A549 (cell line): Measurements from ENCODE around the gene ZNF354C. TPM values are rescaled to one million over a fixed set of nuclear protein-coding genes. Genes with fewer than 3 reads are reported as not detected.
A peak's percentile ranks its signal among the peaks of the same experiment; 100 is the strongest.

Source experiments
- ATAC-seq, 2 experiments: fragments of 200-7000 bp in 1 of 2; fragments of >200 bp in 1 of 2; cut with Nextera tagmentation in 1 of 2; cut with Tn5 transposase in 1 of 2; 3 replicates each; pipeline versions ENCODE4 v1.8.0 to v1.9.1; 2018 to 2020; ENCODE audit warnings: mild to moderate bottlenecking in 1 of 2, moderate library complexity in 1 of 2
- CTCF ChIA-PET: fragments of 300-600 bp; sonication (Branson Sonifier 250); formaldehyde crosslinking; extraction: SDS; loops from one replicate; lab custom pipeline; 2021; ENCODE audit warnings: antibody characterized with exemption, inconsistent platforms; lab: Yijun Ruan, JAX
- POLR2A ChIA-PET: fragments of 350-600 bp; formaldehyde crosslinking; extraction: SDS; loops from one replicate; lab custom pipeline; 2021; ENCODE audit warnings: antibody characterized with exemption, inconsistent platforms; lab: Yijun Ruan, JAX
- DNase-seq, 2 experiments: peaks; one replicate each; pipeline versions ENCODE4 v3.0.0 to v3.0.0-alpha.2; 2011 to 2016; ENCODE audit warnings: low read depth in 1 of 2, low spot score in 1 of 2
- FAIRE-seq: peaks from 2 replicates; lab custom pipeline; 2011; peaks lifted over from hg19 to GRCh38; lab: Jason Lieb, UNC
- H3K27ac ChIP-seq, 2 experiments: fragments of >200 bp; sonication (Bioruptor Twin); formaldehyde crosslinking; 3 replicates each; pipeline ENCODE4 v1.5.1; 2016 to 2017
- H3K4me1 ChIP-seq: fragments of >200 bp; sonication (Bioruptor Twin); formaldehyde crosslinking; 3 replicates; pipeline ENCODE4 v1.6.1; 2016
- H3K4me2 ChIP-seq: fragments of >200 bp; sonication (Bioruptor Twin); formaldehyde crosslinking; 3 replicates; pipeline ENCODE4 v1.6.1; 2016
- H3K4me3 ChIP-seq: fragments of >200 bp; sonication (Bioruptor Twin); formaldehyde crosslinking; 3 replicates; pipeline ENCODE4 v1.5.1; 2016
- H3K9me3 ChIP-seq: fragments of >200 bp; sonication (Bioruptor Twin); formaldehyde crosslinking; 3 replicates; pipeline ENCODE4 v1.6.1; 2016
- BCL3 ChIP-seq: fragments of >200 bp; sonication (Bioruptor Twin); formaldehyde crosslinking; IDR thresholded peaks from 3 replicates; pipeline ENCODE4 v1.6.1; 2016
- CEBPB ChIP-seq, 2 experiments: fragments of >200 bp in 1 of 2; sonication (Bioruptor Twin) in 1 of 2; formaldehyde crosslinking in 1 of 2; IDR thresholded peaks; 2 replicates each; pipeline ENCODE4 v1.6.1; 2012 to 2016
- EHF ChIP-seq: fragments of 250-450 bp; sonication (Bioruptor Pico); IDR thresholded peaks from 2 replicates; pipeline ENCODE4 v1.5.0; 2020; ENCODE audit warnings: mild to moderate bottlenecking
- EP300 ChIP-seq, 2 experiments: fragments of >200 bp; sonication (Bioruptor Twin); formaldehyde crosslinking; IDR thresholded peaks; 2 replicates in 1 of 2; 3 replicates in 1 of 2; pipeline ENCODE4 v1.6.1; 2016 to 2017
- FOXS1 ChIP-seq: fragments of 250-450 bp; sonication (Bioruptor Pico); IDR thresholded peaks from 2 replicates; pipeline ENCODE4 v1.5.0; 2020; ENCODE audit warnings: mild to moderate bottlenecking, moderate library complexity
- GATA3 ChIP-seq: IDR thresholded peaks from 2 replicates; pipeline ENCODE4 v1.6.1; 2012; ENCODE audit warnings: borderline replicate concordance
- HDAC2 ChIP-seq: fragments of 200-600 bp; sonication (generic); IDR thresholded peaks from 2 replicates; pipeline ENCODE4 v1.6.1; 2016
- HMGXB4 ChIP-seq: fragments of 250-450 bp; sonication (Bioruptor Pico); IDR thresholded peaks from 2 replicates; pipeline ENCODE4 v1.5.0; 2021; ENCODE audit warnings: mild to moderate bottlenecking, moderate library complexity, borderline replicate concordance
- HOXA7 ChIP-seq: fragments of 250-450 bp; sonication (Bioruptor Pico); IDR thresholded peaks from 2 replicates; pipeline ENCODE4 v1.5.0; 2020; ENCODE audit warnings: mild to moderate bottlenecking, moderate library complexity
- HOXB5 ChIP-seq: fragments of 250-450 bp; sonication (Bioruptor Pico); IDR thresholded peaks from 2 replicates; pipeline ENCODE4 v1.5.0; 2020; ENCODE audit warnings: mild to moderate bottlenecking, moderate library complexity
- JUN ChIP-seq, 2 experiments: fragments of >200 bp; sonication (Bioruptor Twin); formaldehyde crosslinking; IDR thresholded peaks; 2 replicates in 1 of 2; 3 replicates in 1 of 2; pipeline ENCODE4 v1.6.1; 2016 to 2017
- KDM1A ChIP-seq: fragments of 200-600 bp; sonication (generic); IDR thresholded peaks from 2 replicates; pipeline ENCODE4 v1.6.1; 2016; ENCODE audit warnings: low read depth, mild to moderate bottlenecking
- KDM5A ChIP-seq: fragments of 200-600 bp; sonication (generic); IDR thresholded peaks from 2 replicates; pipeline ENCODE4 v1.6.1; 2016; ENCODE audit warnings: antibody characterized with exemption, mild to moderate bottlenecking
- MAX ChIP-seq: IDR thresholded peaks from 2 replicates; pipeline ENCODE4 v1.6.1; 2012
- NPAS2 ChIP-seq: fragments of 250-450 bp; sonication (Bioruptor Pico); IDR thresholded peaks from 2 replicates; pipeline ENCODE4 v1.8.0; 2022; ENCODE audit warnings: mild to moderate bottlenecking, moderate library complexity, borderline replicate concordance
- NR3C1 ChIP-seq: fragments of >200 bp; sonication (Bioruptor Twin); formaldehyde crosslinking; IDR thresholded peaks from 3 replicates; pipeline ENCODE4 v1.6.1; 2017
- PBX3 ChIP-seq: IDR thresholded peaks from 2 replicates; pipeline ENCODE4 v1.6.1; 2012
- POLR2A ChIP-seq: IDR thresholded peaks from 2 replicates; pipeline ENCODE4 v1.6.1; 2012; ENCODE audit warnings: mild to moderate bottlenecking, low read length
- RAD21 ChIP-seq, 2 experiments: fragments of >200 bp in 1 of 2; sonication (Bioruptor Twin) in 1 of 2; formaldehyde crosslinking in 1 of 2; IDR thresholded peaks in 1 of 2; conservative IDR thresholded peaks in 1 of 2; 2 replicates in 1 of 2; 3 replicates in 1 of 2; pipeline ENCODE4 v1.6.1; 2012 to 2018; ENCODE audit warnings: inconsistent platforms in 1 of 2
- RARB ChIP-seq: fragments of 250-450 bp; sonication (Bioruptor Pico); IDR thresholded peaks from 2 replicates; pipeline ENCODE4 v1.8.0; 2021; ENCODE audit warnings: mild to moderate bottlenecking, moderate library complexity
- RCOR1 ChIP-seq: fragments of 150-350 bp; IDR thresholded peaks from 2 replicates; pipeline ENCODE4 v1.6.1; 2014; ENCODE audit warnings: antibody characterized with exemption, low read length, low read depth
- TFCP2L1 ChIP-seq: fragments of 250-450 bp; sonication (Bioruptor Pico); IDR thresholded peaks from 2 replicates; pipeline ENCODE4 v1.5.0; 2021; ENCODE audit warnings: mild to moderate bottlenecking
- USF2 ChIP-seq: fragments of 450-650 bp; IDR thresholded peaks from 2 replicates; pipeline ENCODE4 v1.6.1; 2014; ENCODE audit warnings: antibody characterized with exemption
- ZNF302 ChIP-seq: fragments of 250-450 bp; sonication (Bioruptor Pico); IDR thresholded peaks from 2 replicates; pipeline ENCODE4 v1.9.0; 2021; ENCODE audit warnings: inconsistent platforms, mild to moderate bottlenecking, moderate library complexity
- ZSCAN20 ChIP-seq: fragments of 250-450 bp; sonication (Bioruptor Pico); IDR thresholded peaks from 2 replicates; pipeline ENCODE4 v1.8.0; 2022; ENCODE audit warnings: mild to moderate bottlenecking, moderate library complexity
- WGBS: methylation state at CpG from one replicate; pipeline ENCODE4 v1.1.6; 2017; ENCODE audit errors: missing lambda C conversion rate; 5-methylcytosine and 5-hydroxymethylcytosine counted together
- polyA plus RNA-seq, 4 experiments: library from polyadenylated mRNA; depleted of rRNA in 3 of 4; stranded (reverse); fragments of >200 nt; fragmentation: RNase III in 1 of 4; extraction: RNeasy Plus Mini Kit Qiagen cat#74134 plus additional on column Dnase treatment in 1 of 4; gene quantifications; 2 replicates in 3 of 4; 3 replicates in 1 of 4; pipeline ENCODE4 v1.2.3, GENCODE V29; 2011 to 2017

The ZNF354C gene
- polyA plus RNA-seq, 2 of the 4 experiments (the other 2 are of a cell fraction), result 1.7 to 2.3 TPM

- CTCF ChIA-PET, result no interaction called here
- DNase-seq (no peak), ATAC-seq (no peak), FAIRE-seq (no peak)
- no peak for TF ChIP-seq KDM1A
- no peak for TF ChIP-seq MAX
- no peak for TF ChIP-seq NR3C1
- TF ChIP-seq HDAC2, result no peak
- TF ChIP-seq EP300 (IDR thresholded peaks at IDR 0.05), result no peak
- no peak for TF ChIP-seq RARB (CRISPR knock-in tag)
- TF ChIP-seq ZSCAN20, result no peak
- TF ChIP-seq EHF (CRISPR knock-in tag), result no peak
- Histone ChIP-seq H3K4me1 (no peaks in the 10 kb centered on the region), H3K27ac (no peak overlapping the region), H3K9me3 (peaks cover 49% of the 10 kb centered on the region), H3K4me3 (no peak overlapping the region), H3K4me2 (no peak overlapping the region)
- WGBS, result 70% methylated on average over 6 of the region's 6 CpGs
- POLR2A ChIA-PET, result no interaction called here
These were observed 5.5 kb downstream of the ZNF354C start for GRCh38 chr5:179065703-179066102.

GRCh38 chr5:179079165-179079987, 19.2 kb downstream of the ZNF354C start:
- Histone ChIP-seq H3K4me1 (no peaks in the 10 kb centered on the region), H3K27ac (no peak overlapping the region), H3K4me3 (no peak overlapping the region), H3K9me3 (peaks cover 85% of the 10 kb centered on the region), H3K4me2 (no peak overlapping the region)
- ChIA-PET POLR2A (no interaction called here), CTCF (no interaction called here)
- no peak for FAIRE-seq
- no peak for ATAC-seq
- WGBS, result 82% methylated on average over 11 of the region's 11 CpGs
- DNase-seq, result no peak
- no peak for TF ChIP-seq NR3C1
- peak; percentile 33; the same call in 1 of the 2 replicates for TF ChIP-seq GATA3

GRCh38 chr5:179080724-179081123, 20.6 kb downstream of the ZNF354C start:
- TF ChIP-seq FOXS1 (CRISPR knock-in tag) (no peak), RCOR1 (no peak), HOXB5 (CRISPR knock-in tag) (no peak), JUN (IDR thresholded peaks at IDR 0.05) (no peak), ZSCAN20 (no peak), KDM5A (no peak), RAD21 (conservative IDR thresholded peaks at IDR 0.05 in 1 of 2, IDR thresholded peaks at IDR 0.05 in 1 of 2) (no peak), PBX3 (no peak), HMGXB4 (CRISPR knock-in tag) (no peak), MAX (no peak), POLR2A (no peak), NPAS2 (CRISPR knock-in tag) (no peak), USF2 (no peak), TFCP2L1 (CRISPR knock-in tag) (no peak), HOXA7 (CRISPR knock-in tag) (no peak), ZNF302 (no peak), BCL3 (no peak), CEBPB (IDR thresholded peaks at IDR 0.05) (no peak)
- 61% methylated on average over 4 of the region's 4 CpGs for WGBS
- peaks cover 93% of the 10 kb centered on the region for H3K9me3 ChIP-seq

More at GRCh38 chr5:179080724-179081123, 20.6 kb downstream of the ZNF354C start:
- POLR2A ChIA-PET, result interaction anchor here (0.6 kb wide), 1 partner anchor 114 kb away, joined by 10 read pairs; no protein-coding TSS in a partner anchor
- H3K27ac ChIP-seq, result no peak overlapping the region
- DNase-seq (no peak), FAIRE-seq (no peak), ATAC-seq (no peak)
- no peaks in the 10 kb centered on the region for H3K4me1 ChIP-seq
- no peak overlapping the region for H3K4me3 ChIP-seq
- H3K4me2 ChIP-seq, result no peak overlapping the region
- CTCF ChIA-PET, result no interaction called here
